ENCODE measurements around the gene POU6F2.
A peak's percentile ranks its signal among the peaks of the same experiment; 100 is the strongest.

The POU6F2 gene

GRCh38 chr7:39056153-39056552, 78.4 kb downstream of the POU6F2 start:
- no peak for DNase-seq (ENCODE audit: low read depth)
- no peak overlapping the region for H3K4me3 ChIP-seq (ENCODE audit: low read depth, low read length)
- no peak for TF ChIP-seq CTCF (conservative IDR thresholded peaks at IDR 0.05; ENCODE audit: low read depth, low read length)

- H3K4me3 ChIP-seq (ENCODE audit: low read depth, low read length) = no peak overlapping the region
- DNase-seq (ENCODE audit: low read depth) = no peak
- no peak for TF ChIP-seq CTCF (conservative IDR thresholded peaks at IDR 0.05; ENCODE audit: low read depth, low read length)
Measured at GRCh38 chr7:39062811-39063210, 85.1 kb downstream of the POU6F2 start.

- DNase-seq (ENCODE audit: low read depth) = no peak
- no peak overlapping the region for H3K4me3 ChIP-seq (ENCODE audit: low read depth, low read length)
- no peak for TF ChIP-seq CTCF (conservative IDR thresholded peaks at IDR 0.05; ENCODE audit: low read depth, low read length)
Measured at GRCh38 chr7:39069031-39069430, 91.3 kb downstream of the POU6F2 start.

- no peak for TF ChIP-seq CTCF (conservative IDR thresholded peaks at IDR 0.05; ENCODE audit: low read depth, low read length)
- no peak for DNase-seq (ENCODE audit: low read depth)
- no peak overlapping the region for H3K4me3 ChIP-seq (ENCODE audit: low read depth, low read length)
Measured at GRCh38 chr7:39069896-39070881, 92.5 kb downstream of the POU6F2 start.

GRCh38 chr7:39071116-39071515, 93.4 kb downstream of the POU6F2 start:
- TF ChIP-seq CTCF (conservative IDR thresholded peaks at IDR 0.05; ENCODE audit: low read depth, low read length) = no peak
- no peak for DNase-seq (ENCODE audit: low read depth)
- H3K4me3 ChIP-seq (ENCODE audit: low read depth, low read length) = no peak overlapping the region

GRCh38 chr7:39073432-39073831, 95.7 kb downstream of the POU6F2 start:
- no peak for TF ChIP-seq CTCF (conservative IDR thresholded peaks at IDR 0.05; ENCODE audit: low read depth, low read length)
- H3K4me3 ChIP-seq (ENCODE audit: low read depth, low read length) = no peak overlapping the region
- no peak for DNase-seq (ENCODE audit: low read depth)

- DNase-seq (ENCODE audit: low read depth) = peak; percentile 5
- H3K4me3 ChIP-seq (ENCODE audit: low read depth, low read length) = no peak overlapping the region
- TF ChIP-seq CTCF (conservative IDR thresholded peaks at IDR 0.05; ENCODE audit: low read depth, low read length) = peak; percentile 6
Measured at GRCh38 chr7:39075210-39075609, 97.5 kb downstream of the POU6F2 start.

Measured in choroid plexus epithelial cell (primary cell).